GM12878 (cell line): ENCODE results near the gene NT5E. TPM values are rescaled to one million over a fixed set of nuclear protein-coding genes. Genes with fewer than 3 reads are reported as not detected.

ENCODE experiments used
- ATAC-seq: fragments of 200-7000 bp; cut with Tn5 transposase; 3 replicates; pipeline ENCODE4 v1.9.1; 2020; ENCODE audit warnings: mild to moderate bottlenecking, moderate library complexity
- BruUV-seq: library from RNA; stranded (reverse); fragments of 400-500 nt; replicated peaks from 2 replicates; lab custom pipeline; 2021; lab: Mats Ljungman, UMichigan
- CTCF ChIA-PET: fragments of 300-600 bp; sonication (Branson Sonifier 250); formaldehyde crosslinking; extraction: SDS; loops from one replicate; lab custom pipeline; 2021; ENCODE audit warnings: inconsistent platforms; lab: Yijun Ruan, JAX
- POLR2A ChIA-PET: fragments of 350-600 bp; formaldehyde crosslinking; extraction: SDS; loops from one replicate; lab custom pipeline; 2021; ENCODE audit warnings: inconsistent platforms; lab: Charles Lee
- RAD21 ChIA-PET: fragments of 300-600 bp; sonication (Branson Sonifier 250); formaldehyde crosslinking; loops from one replicate; lab custom pipeline; 2023; ENCODE audit warnings: antibody characterized with exemption; ENCODE audit not compliant: unreplicated experiment; lab: Charles Lee
- SMC1A ChIA-PET: fragments of 300-600 bp; sonication (Branson Sonifier 250); formaldehyde crosslinking; loops from one replicate; lab custom pipeline; 2023; ENCODE audit not compliant: unreplicated experiment, uncharacterized antibody; lab: Charles Lee
- DNase-seq: peaks from one replicate; pipeline ENCODE4 v3.0.0-alpha.2; 2011; ENCODE audit warnings: low read depth, low spot score
- FAIRE-seq: peaks from 3 replicates; lab custom pipeline; 2011; peaks lifted over from hg19 to GRCh38; lab: Jason Lieb, UNC
- H2AFZ ChIP-seq: 2 replicates; pipeline ENCODE4 v1.6.0; 2011; ENCODE audit warnings: low read depth, low read length, control low read depth; ENCODE audit not compliant: control insufficient read depth
- H3K27ac ChIP-seq: 2 replicates; pipeline ENCODE4 v1.5.1; 2011; ENCODE audit warnings: control low read depth; ENCODE audit not compliant: control insufficient read depth, insufficient read depth
- H3K27me3 ChIP-seq, 2 experiments: replicated peaks in 1 of 2; 2 replicates each; pipeline versions ENCODE4 v1.6.0 to v1.6.1; 2011; ENCODE audit warnings: low read length in 1 of 2; ENCODE audit not compliant: control insufficient read depth in 2 of 2, insufficient read depth in 2 of 2
- H3K36me3 ChIP-seq, 2 experiments: 2 replicates each; pipeline ENCODE4 v1.5.1; 2011; ENCODE audit warnings: low read length in 1 of 2; ENCODE audit not compliant: control insufficient read depth in 2 of 2, insufficient read depth in 2 of 2
- H3K4me1 ChIP-seq: 2 replicates; pipeline ENCODE4 v1.6.1; 2011; ENCODE audit warnings: mild to moderate bottlenecking, low read length, moderate library complexity, mixed read lengths; ENCODE audit not compliant: control insufficient read depth, insufficient read depth
- H3K4me2 ChIP-seq: 2 replicates; pipeline ENCODE4 v1.6.0; 2011; ENCODE audit warnings: control low read depth; ENCODE audit not compliant: control insufficient read depth, insufficient read depth
- H3K4me3 ChIP-seq: fragments of 200-600 bp; sonication (generic); 2 replicates; pipeline ENCODE4 v1.5.1; 2016
- H3K79me2 ChIP-seq: 2 replicates; pipeline ENCODE4 v1.6.0; 2011; ENCODE audit warnings: low read length; ENCODE audit not compliant: control insufficient read depth, insufficient read depth
- H3K9ac ChIP-seq: 2 replicates; pipeline ENCODE4 v1.8.0; 2011; ENCODE audit warnings: low read length, control low read depth, mixed read lengths; ENCODE audit not compliant: control insufficient read depth, insufficient read depth
- H3K9me3 ChIP-seq: replicated peaks from 3 replicates; pipeline ENCODE4 v1.5.1; 2011; ENCODE audit warnings: mild to moderate bottlenecking, low read length; ENCODE audit not compliant: control insufficient read depth, insufficient read depth
- H4K20me1 ChIP-seq: 2 replicates; pipeline ENCODE4 v1.6.0; 2011; ENCODE audit not compliant: control insufficient read depth, insufficient read depth
- ATF7 ChIP-seq: fragments of 450-650 bp; IDR thresholded peaks from 2 replicates; pipeline ENCODE4 v1.6.1; 2016; ENCODE audit warnings: low read depth, mild to moderate bottlenecking
- CREM ChIP-seq: IDR thresholded peaks from 2 replicates; pipeline ENCODE4 v1.6.1; 2014; ENCODE audit warnings: antibody characterized with exemption, low read depth
- E2F8 ChIP-seq: fragments of 450-650 bp; IDR thresholded peaks from 2 replicates; pipeline ENCODE4 v1.6.1; 2018; ENCODE audit warnings: mild to moderate bottlenecking, low read depth, moderate library complexity; ENCODE audit not compliant: partially characterized antibody
- ELK1 ChIP-seq: IDR thresholded peaks from 2 replicates; pipeline ENCODE4 v1.6.1; 2012; ENCODE audit warnings: low read depth, low read length, improper control_type of control experiment
- ESRRA ChIP-seq: IDR thresholded peaks from 2 replicates; pipeline ENCODE4 v1.6.1; 2012; ENCODE audit warnings: mild to moderate bottlenecking, low read length, improper control_type of control experiment
- HDGF ChIP-seq: fragments of 450-650 bp; IDR thresholded peaks from 2 replicates; pipeline ENCODE4 v1.6.1; 2016; ENCODE audit warnings: antibody characterized with exemption
- IKZF1 ChIP-seq: fragments of 450-650 bp; conservative IDR thresholded peaks from 2 replicates; pipeline ENCODE4 v1.6.1; 2017; ENCODE audit warnings: antibody characterized with exemption, mild to moderate bottlenecking
- MLLT1 ChIP-seq: fragments of 450-650 bp; IDR thresholded peaks from 2 replicates; pipeline ENCODE4 v1.6.1; 2016; ENCODE audit warnings: mild to moderate bottlenecking
- RELA ChIP-seq: fragments of 450-650 bp; IDR thresholded peaks from 2 replicates; pipeline ENCODE4 v1.8.0; 2014; ENCODE audit warnings: borderline replicate concordance; ENCODE audit not compliant: partially characterized antibody
- RELB ChIP-seq: fragments of 450-650 bp; IDR thresholded peaks from 2 replicates; pipeline ENCODE4 v1.6.1; 2017; ENCODE audit warnings: low read depth, mild to moderate bottlenecking, moderate library complexity
- SREBF1 ChIP-seq: IDR thresholded peaks from 2 replicates; pipeline ENCODE4 v1.6.1; 2012; ENCODE audit warnings: mild to moderate bottlenecking, low read length
- SREBF2 ChIP-seq: IDR thresholded peaks from 2 replicates; pipeline ENCODE4 v1.6.1; 2012; ENCODE audit warnings: mild to moderate bottlenecking, low read length
- USF1 ChIP-seq: IDR thresholded peaks from 2 replicates; pipeline ENCODE4 v1.6.1; 2011; ENCODE audit warnings: borderline replicate concordance, low read depth, mild to moderate bottlenecking, moderate library complexity, mixed read lengths, low read length; ENCODE audit not compliant: insufficient read depth; ENCODE audit errors: extremely low read length
- WGBS: methylation state at CpG from one replicate; pipeline ENCODE4 v1.1.6; 2016; ENCODE audit warnings: low lambda C conversion rate; ENCODE audit not compliant: insufficient replicate concordance, insufficient coverage; ENCODE audit errors: missing lambda C conversion rate; 5-methylcytosine and 5-hydroxymethylcytosine counted together
- in situ Hi-C: fragments of 300-500 bp; cut with MboI; formaldehyde crosslinking; loops from 9 replicates; pipeline ENCODE4 v1.14.3; 2018; ENCODE audit warnings: mixed read lengths
- intact Hi-C: fragments of 100-400 bp; cut with micrococcal nuclease; formaldehyde crosslinking; loops from one replicate; pipeline ENCODE4 v1.14.2; 2022; ENCODE audit not compliant: unreplicated experiment
- polyA plus RNA-seq, 11 experiments: library from polyadenylated mRNA; depleted of rRNA in 4 of 11; unstranded in 6 of 11; stranded (reverse) in 5 of 11; fragments of >200 nt; fragmentation: Nextera tagmentation in 4 of 11; fragmentation: Illumina TruSeq in 1 of 11; extraction: Ambion mirVana in 4 of 11; extraction: Trizol in 1 of 11; gene quantifications; 1 replicate in 1 of 11; 2 replicates in 10 of 11; pipeline versions ENCODE4 v1.2.1 to v1.2.3, GENCODE V29; 2011 to 2016; ENCODE audit warnings: inconsistent platforms in 2 of 11, missing spikeins in 2 of 11, low read depth in 1 of 11
- total RNA-seq, 4 experiments: library from RNA; depleted of rRNA in 3 of 4; stranded (reverse); fragments of >200 nt in 3 of 4; fragmentation: Illumina TruSeq in 1 of 4; extraction: Trizol in 1 of 4; gene quantifications; 2 replicates each; pipeline versions ENCODE4 v1.2.1 to v1.2.3, GENCODE V29; 2013 to 2021

NT5E gene
- total and polyA plus RNA-seq, 10 of the 15 experiments (the other 5 are each of a cell fraction or from before 2014, with no cell fraction given): 1.9 to 9.7 (median 7.3) TPM

GRCh38 chr6:85405175-85405852 lies 44.6 kb upstream of the NT5E start (continued):
- peak; percentile 52; the same call in 1 of the 2 replicates for TF ChIP-seq RELB

GRCh38 chr6:85405853-85406198 lies 44.1 kb upstream of the NT5E start:
- no peak overlapping the region for H3K9ac ChIP-seq
- H4K20me1 ChIP-seq: no peaks in the 10 kb centered on the region
- POLR2A ChIA-PET: interaction anchor here (1.4 to 6.0 kb wide), 2 partner anchors 44 to 52 kb away, joined by 5 to 50 read pairs; partner anchors contain the start of gene NT5E
- CTCF ChIA-PET: interaction anchor here (1.2 to 2.2 kb wide), 2 partner anchors 45 to 58 kb away, joined by 3 to 12 read pairs; partner anchors contain the start of gene NT5E
- H3K9me3 ChIP-seq: no peaks in the 10 kb centered on the region
- no peak overlapping the region for H2AFZ ChIP-seq
- RAD21 ChIA-PET: interaction anchor here (0.6 to 6.0 kb wide), 5 partner anchors 8 to 76 kb away, joined by 3 to 34 read pairs (median 5); no protein-coding TSS in a partner anchor
- ATAC-seq: peak; percentile 37; the same call in 2 of the 3 replicates
- intact Hi-C loops: loop anchor here (2.0 to 5.0 kb wide), 2 partner anchors 34 to 45 kb away; partner anchors contain the start of gene NT5E
- no peaks in the 10 kb centered on the region for H3K79me2 ChIP-seq
- no TSS peak for BruUV-seq
- peak overlapping the region; percentile 47; the same call in 1 of the 2 replicates for H3K4me2 ChIP-seq
- H3K4me3 ChIP-seq: no peak overlapping the region
- SMC1A ChIA-PET: interaction anchor here (1.2 to 8.3 kb wide), 7 partner anchors 10 to 118 kb away, joined by 3 to 79 read pairs (median 6); partner anchors contain the start of gene NT5E
- in situ Hi-C loops: no loop called here
- peak overlapping the region; percentile 27; the same call in 1 of the 2 replicates for H3K27ac ChIP-seq
- no peaks in the 10 kb centered on the region for H3K27me3 ChIP-seq
- DNase-seq: no peak
- FAIRE-seq: no peak
- WGBS: 0% methylated on average over 2 of the region's 2 CpGs
- peaks cover 20% of the 10 kb centered on the region for H3K4me1 ChIP-seq
- no peaks in the 10 kb centered on the region for H3K36me3 ChIP-seq
- no peak for TF ChIP-seq ELK1
- no peak for TF ChIP-seq USF1
- 0 out of 2 replicates have a peak, but pooled peaks have one; percentile 4 for TF ChIP-seq HDGF
- TF ChIP-seq SREBF2: no peak
- no peak for TF ChIP-seq RELA
- TF ChIP-seq SREBF1: no peak
- no peak for TF ChIP-seq ESRRA
- TF ChIP-seq E2F8: no peak
- peak; percentile 17; the same call in 1 of the 2 replicates for TF ChIP-seq IKZF1
- no peak for TF ChIP-seq ATF7
- TF ChIP-seq MLLT1: no peak
- no peak for TF ChIP-seq CREM
